Stomach (tissue), 9 donors: Measurements from ENCODE around the gene CLDN2. TPM values are rescaled to one million over a fixed set of nuclear protein-coding genes. Genes with fewer than 3 reads are reported as not detected.

Experiments
- DNase-seq, 2 donors: peaks; one replicate each; pipeline versions ENCODE4 v3.0.0 to v3.0.0-alpha.2; 2013 to 2019
- H3K27ac ChIP-seq, 5 donors: fragments of 200-600 bp in 4 of 5; sonication (generic) in 4 of 5; one replicate each; pipeline ENCODE4 v1.5.1; 2013 to 2019; ENCODE audit warnings: mild to moderate bottlenecking in 1 of 5, moderate library complexity in 1 of 5
- H3K27me3 ChIP-seq, 3 donors: fragments of 200-600 bp; sonication (generic); one replicate each; pipeline ENCODE4 v1.5.1; 2017 to 2019; ENCODE audit warnings: mixed run types in 1 of 3
- H3K36me3 ChIP-seq, 4 donors: fragments of 200-600 bp; sonication (generic); 1 replicate in 3 of 4; 2 replicates in 1 of 4; pipeline ENCODE4 v1.5.1; 2016 to 2019
- H3K4me1 ChIP-seq, 4 donors: fragments of 200-600 bp; sonication (generic); one replicate each; pipeline ENCODE4 v1.5.1; 2016 to 2019
- H3K4me3 ChIP-seq, 4 donors: fragments of 200-600 bp; sonication (generic) in 3 of 4; one replicate each; pipeline ENCODE4 v1.5.1; 2016 to 2019; ENCODE audit warnings: mild to moderate bottlenecking in 1 of 4
- H3K9me3 ChIP-seq, 4 donors: fragments of 200-600 bp; sonication (generic); one replicate each; pipeline ENCODE4 v1.5.1; 2016 to 2019
- EP300 ChIP-seq: sonication (generic); formaldehyde crosslinking; IDR thresholded peaks from one replicate; pipeline ENCODE4 v1.6.1; 2017; ENCODE audit warnings: antibody characterized with exemption
- POLR2A ChIP-seq, 4 donors: fragments of 450-650 bp; IDR thresholded peaks; one replicate each; pipeline ENCODE4 v1.6.1; 2016; ENCODE audit warnings: antibody characterized with exemption in 4 of 4, control low read depth in 2 of 4, mild to moderate bottlenecking in 1 of 4, moderate library complexity in 1 of 4
- POLR2AphosphoS5 ChIP-seq, 3 donors: sonication (generic); formaldehyde crosslinking; IDR thresholded peaks; one replicate each; pipeline ENCODE4 v1.6.1; 2016; ENCODE audit warnings: antibody characterized with exemption in 3 of 3
- WGBS, 5 donors: extraction: QIAGEN DNeasy Blood & Tissue Kit in 3 of 5; methylation state at CpG; one replicate each; pipeline versions ENCODE4 v1.1.5 to v1.1.7; 2013 to 2018; 5-methylcytosine and 5-hydroxymethylcytosine counted together
- intact Hi-C: fragments of 100-400 bp; cut with DNase I; formaldehyde crosslinking; loops from one replicate; pipeline ENCODE4 v1.15.1; 2023; ENCODE audit warnings: low total_unique reads
- polyA plus RNA-seq, 3 donors: library from polyadenylated mRNA; stranded (reverse); fragments of 200-250 nt; gene quantifications; one replicate each; pipeline ENCODE4 v1.2.3, GENCODE V29; 2013
- total RNA-seq, 5 donors: library from RNA; depleted of rRNA; stranded (reverse); fragments of >200 nt; gene quantifications; one replicate each; pipeline versions ENCODE4 v1.1.0 to v1.2.3, GENCODE V29; 2014 to 2016
- TF ChIP-seq, protein P1 (sequence below), 7 experiments: fragments of 450-650 bp in 4 of 7; fragments of 200-600 bp in 3 of 7; sonication (generic) in 3 of 7; IDR thresholded peaks; one replicate each; pipeline ENCODE4 v1.5.1; 2016 to 2019; ENCODE audit warnings: antibody characterized with exemption in 7 of 7, control low read depth in 2 of 7, mild to moderate bottlenecking in 1 of 7
- donor health status: healthy with polysubstance abuse.
- donor health status: Bipolar disorder and iron deficiency.
- donor health status: healthy.

CLDN2 gene
- total and polyA plus RNA-seq, 8 donors: 0.31 to 3.5 (median 2.4) TPM; not detected in 4

DNA sequence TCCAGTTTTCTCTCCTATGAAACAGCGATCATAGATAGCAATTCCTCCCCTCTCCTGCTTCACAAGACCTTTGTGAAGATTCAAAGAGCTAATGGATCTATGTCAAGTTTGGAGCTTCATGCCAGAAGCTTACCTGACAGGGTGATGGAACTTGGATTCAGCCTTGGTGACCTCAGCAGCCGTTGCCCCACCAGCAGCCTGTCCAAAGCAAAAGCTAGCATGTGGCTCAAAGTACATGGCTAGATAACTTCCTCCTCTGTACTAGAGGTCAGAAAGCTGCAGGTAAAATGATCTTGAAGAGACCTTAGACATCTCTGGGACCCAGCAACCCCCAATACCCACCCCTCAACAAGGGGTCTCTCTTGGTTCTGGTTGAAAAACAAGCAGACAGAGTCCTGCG lies 18.9 kb upstream of the CLDN2 start:
- Histone ChIP-seq H3K4me3 (no peak overlapping the region), H3K27me3 (peaks cover 0 to 7% (median 0%) of the 10 kb centered on the region in 3 donors), H3K36me3 (no peaks in the 10 kb centered on the region), H3K4me1 (no peaks in the 10 kb centered on the region), H3K9me3 (no peaks in the 10 kb centered on the region), H3K27ac (no peak overlapping the region)
- TF ChIP-seq POLR2AphosphoS5 (IDR thresholded peaks at IDR 0.05) (no peak), EP300 (no peak), POLR2A (IDR thresholded peaks at IDR 0.05) (no peak)
- TF ChIP-seq, protein P1, sequence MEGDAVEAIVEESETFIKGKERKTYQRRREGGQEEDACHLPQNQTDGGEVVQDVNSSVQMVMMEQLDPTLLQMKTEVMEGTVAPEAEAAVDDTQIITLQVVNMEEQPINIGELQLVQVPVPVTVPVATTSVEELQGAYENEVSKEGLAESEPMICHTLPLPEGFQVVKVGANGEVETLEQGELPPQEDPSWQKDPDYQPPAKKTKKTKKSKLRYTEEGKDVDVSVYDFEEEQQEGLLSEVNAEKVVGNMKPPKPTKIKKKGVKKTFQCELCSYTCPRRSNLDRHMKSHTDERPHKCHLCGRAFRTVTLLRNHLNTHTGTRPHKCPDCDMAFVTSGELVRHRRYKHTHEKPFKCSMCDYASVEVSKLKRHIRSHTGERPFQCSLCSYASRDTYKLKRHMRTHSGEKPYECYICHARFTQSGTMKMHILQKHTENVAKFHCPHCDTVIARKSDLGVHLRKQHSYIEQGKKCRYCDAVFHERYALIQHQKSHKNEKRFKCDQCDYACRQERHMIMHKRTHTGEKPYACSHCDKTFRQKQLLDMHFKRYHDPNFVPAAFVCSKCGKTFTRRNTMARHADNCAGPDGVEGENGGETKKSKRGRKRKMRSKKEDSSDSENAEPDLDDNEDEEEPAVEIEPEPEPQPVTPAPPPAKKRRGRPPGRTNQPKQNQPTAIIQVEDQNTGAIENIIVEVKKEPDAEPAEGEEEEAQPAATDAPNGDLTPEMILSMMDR (IDR thresholded peaks at IDR 0.05): no peak
- DNase-seq: no peak
- intact Hi-C loops: no loop called here
- WGBS, 5 donors: 51 to 68% (median 62%) methylated on average over 3 of the region's 3 CpGs

DNA sequence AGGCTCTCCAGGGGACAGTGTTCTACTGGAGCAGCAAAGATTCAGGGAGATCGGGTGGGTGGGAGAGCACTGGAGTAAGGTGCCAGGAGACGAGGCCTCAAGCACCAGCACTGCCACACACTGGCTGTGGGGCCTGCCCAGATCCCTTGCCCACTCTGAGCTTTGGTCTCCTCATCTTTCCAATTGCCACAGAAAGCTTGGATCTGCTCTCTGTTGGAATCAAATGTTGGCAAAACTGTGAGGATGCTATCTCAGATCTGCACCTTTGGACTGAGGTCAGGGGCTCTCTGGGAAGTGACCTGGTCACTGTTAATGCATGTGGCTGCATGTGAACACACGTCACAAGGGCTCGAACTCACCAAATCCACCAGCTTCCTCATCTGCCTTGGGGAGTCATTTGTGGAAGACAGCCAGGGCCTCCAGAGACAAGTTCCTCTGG lies 18.4 kb upstream of the CLDN2 start:
- no peaks in the 10 kb centered on the region for H3K9me3 ChIP-seq
- DNase-seq: no peak
- intact Hi-C loops: no loop called here
- H3K36me3 ChIP-seq: no peaks in the 10 kb centered on the region
- H3K27me3 ChIP-seq: peaks cover 0 to 7% (median 0%) of the 10 kb centered on the region in 3 donors
- H3K4me3 ChIP-seq: no peak overlapping the region
- TF ChIP-seq POLR2AphosphoS5 (IDR thresholded peaks at IDR 0.05): no peak
- TF ChIP-seq, protein P1 (IDR thresholded peaks at IDR 0.05): no peak
- no peak for TF ChIP-seq POLR2A (IDR thresholded peaks at IDR 0.05)
- TF ChIP-seq EP300: no peak
- WGBS, 5 donors: 57 to 85% (median 66%) methylated on average over 4 of the region's 4 CpGs
- H3K27ac ChIP-seq: no peak overlapping the region
- no peaks in the 10 kb centered on the region for H3K4me1 ChIP-seq

DNA sequence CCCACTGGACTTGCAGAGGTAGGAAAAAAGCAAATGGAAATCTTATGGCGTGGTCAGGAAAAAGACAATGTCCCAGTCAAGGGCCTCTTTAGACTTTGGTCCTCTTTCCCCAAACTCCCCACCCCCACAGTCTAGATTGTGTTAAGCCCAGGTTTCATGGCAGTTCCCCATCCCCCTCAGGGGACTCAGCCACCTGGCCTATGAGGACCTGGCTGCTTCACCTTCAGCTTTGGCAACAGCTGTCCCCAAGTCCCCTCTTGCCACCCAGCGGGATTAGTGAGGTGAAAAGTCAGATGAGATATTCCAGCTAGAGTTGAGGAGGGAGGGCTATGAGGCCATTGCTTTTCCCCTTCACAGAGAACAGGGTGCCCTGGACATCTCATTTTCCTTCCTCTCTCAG lies 17.5 kb upstream of the CLDN2 start:
- Histone ChIP-seq H3K4me3 (no peak overlapping the region), H3K9me3 (no peaks in the 10 kb centered on the region), H3K4me1 (no peaks in the 10 kb centered on the region), H3K27me3 (peaks cover 0 to 7% (median 0%) of the 10 kb centered on the region in 3 donors), H3K27ac (no peak overlapping the region), H3K36me3 (no peaks in the 10 kb centered on the region)
- no peak for DNase-seq
- intact Hi-C loops: no loop called here
- TF ChIP-seq EP300: no peak
- no peak for TF ChIP-seq POLR2A (IDR thresholded peaks at IDR 0.05)
- TF ChIP-seq POLR2AphosphoS5 (IDR thresholded peaks at IDR 0.05): no peak
- TF ChIP-seq, protein P1 (IDR thresholded peaks at IDR 0.05): no peak
- WGBS, 5 donors: 62 to 96% (median 75%) methylated on average over 2 of the region's 2 CpGs

DNA sequence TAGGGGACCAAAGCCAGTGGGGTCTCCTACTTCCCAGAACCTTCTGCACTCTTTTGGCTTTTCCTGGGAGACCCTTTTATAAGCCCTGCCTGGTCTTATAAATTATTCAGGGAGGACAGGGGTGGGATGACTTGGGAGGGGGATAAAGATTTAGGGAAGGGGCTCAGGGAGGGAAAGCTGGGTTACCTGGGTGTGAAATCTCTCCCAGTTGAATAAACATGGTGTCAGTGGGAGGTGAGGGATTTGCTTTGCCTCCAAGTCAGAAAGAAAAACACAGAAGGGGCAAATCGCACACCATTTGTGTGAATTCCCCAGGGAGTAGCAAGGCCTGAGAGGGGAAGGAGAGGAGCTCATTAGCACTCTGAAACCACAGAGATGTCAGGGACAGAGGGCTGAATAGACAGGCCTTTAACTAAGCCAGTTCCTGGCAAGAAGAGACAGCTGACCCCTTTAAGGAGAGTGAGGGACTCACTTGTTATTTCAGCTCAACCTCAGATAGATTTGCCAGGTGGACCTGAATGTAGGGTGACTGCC lies 16.8 kb upstream of the CLDN2 start, which contains the start of gene RIPPLY1:
Gene RIPPLY1, minus strand, starts transcription at position 51 of the 534 bp plus-strand sequence. CDS start 54 bp downstream, outside the sequence.
- H3K27ac ChIP-seq: no peak within 1 kb of the TSS
- H3K36me3 ChIP-seq: no peaks in the 10 kb centered on the region
- 75 to 90% (median 88%) methylated on average over 1 of the region's 1 CpG for WGBS, 5 donors
- peaks cover 0 to 7% (median 0%) of the 10 kb centered on the region in 3 donors for H3K27me3 ChIP-seq
- DNase-seq: no peak
- TF ChIP-seq POLR2A (IDR thresholded peaks at IDR 0.05) (no peak), EP300 (no peak), POLR2AphosphoS5 (IDR thresholded peaks at IDR 0.05) (no peak)
- TF ChIP-seq, protein P1 (IDR thresholded peaks at IDR 0.05): no peak
- intact Hi-C loops: no loop called here
- H3K4me1 ChIP-seq: no peaks in the 10 kb centered on the region
- H3K4me3 ChIP-seq: no peak within 1 kb of the TSS
- no peaks in the 10 kb centered on the region for H3K9me3 ChIP-seq
